Breast epithelium (tissue), 3 donors: ENCODE results near the gene TAOK1.
"Not testable (repeated sequence)": the region's sequence is repeated elsewhere in the genome, so short reads cannot be mapped to it uniquely, and the experiment has no call there.

Source experiments
- POLR2AphosphoS5 ChIP-seq, 3 donors: sonication (generic); formaldehyde crosslinking; IDR thresholded peaks; one replicate each; pipeline ENCODE4 v1.6.1; 2017; ENCODE audit warnings: antibody characterized with exemption in 3 of 3
- TF ChIP-seq, protein P1 (sequence below), 3 donors: fragments of 450-650 bp; IDR thresholded peaks; one replicate each; pipeline ENCODE4 v1.5.1; 2016 to 2017; ENCODE audit warnings: antibody characterized with exemption in 3 of 3, mild to moderate bottlenecking in 3 of 3, moderate library complexity in 3 of 3

DNA sequence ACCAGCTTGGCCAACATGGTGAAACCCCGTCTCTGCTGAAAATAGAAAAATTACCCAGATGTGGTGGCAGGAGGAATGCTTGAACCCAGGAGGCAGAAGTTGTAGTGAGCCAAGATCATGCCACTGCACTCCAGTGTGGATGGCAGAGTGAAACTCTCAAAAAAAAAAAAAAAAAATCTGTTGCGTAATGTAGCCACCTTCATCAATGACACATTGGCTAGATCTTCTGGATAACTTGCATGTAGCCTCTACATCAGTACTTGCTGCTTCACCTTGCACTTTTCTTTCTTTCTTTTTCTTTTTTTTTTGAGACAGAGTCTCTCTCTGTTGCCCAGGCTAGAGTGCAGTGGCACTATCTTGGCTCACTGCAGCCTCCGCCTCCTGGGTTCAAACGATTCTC is 83.3 kb downstream of the TAOK1 start:
- TF ChIP-seq, protein P1, sequence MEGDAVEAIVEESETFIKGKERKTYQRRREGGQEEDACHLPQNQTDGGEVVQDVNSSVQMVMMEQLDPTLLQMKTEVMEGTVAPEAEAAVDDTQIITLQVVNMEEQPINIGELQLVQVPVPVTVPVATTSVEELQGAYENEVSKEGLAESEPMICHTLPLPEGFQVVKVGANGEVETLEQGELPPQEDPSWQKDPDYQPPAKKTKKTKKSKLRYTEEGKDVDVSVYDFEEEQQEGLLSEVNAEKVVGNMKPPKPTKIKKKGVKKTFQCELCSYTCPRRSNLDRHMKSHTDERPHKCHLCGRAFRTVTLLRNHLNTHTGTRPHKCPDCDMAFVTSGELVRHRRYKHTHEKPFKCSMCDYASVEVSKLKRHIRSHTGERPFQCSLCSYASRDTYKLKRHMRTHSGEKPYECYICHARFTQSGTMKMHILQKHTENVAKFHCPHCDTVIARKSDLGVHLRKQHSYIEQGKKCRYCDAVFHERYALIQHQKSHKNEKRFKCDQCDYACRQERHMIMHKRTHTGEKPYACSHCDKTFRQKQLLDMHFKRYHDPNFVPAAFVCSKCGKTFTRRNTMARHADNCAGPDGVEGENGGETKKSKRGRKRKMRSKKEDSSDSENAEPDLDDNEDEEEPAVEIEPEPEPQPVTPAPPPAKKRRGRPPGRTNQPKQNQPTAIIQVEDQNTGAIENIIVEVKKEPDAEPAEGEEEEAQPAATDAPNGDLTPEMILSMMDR (IDR thresholded peaks at IDR 0.05), result not testable (repeated sequence)
- TF ChIP-seq POLR2AphosphoS5 (IDR thresholded peaks at IDR 0.05), result not testable (repeated sequence)
